HG03196 (cell line): Measurements from ENCODE around the gene COX6B2.
"Not testable (repeated sequence)": the region's sequence is repeated elsewhere in the genome, so short reads cannot be mapped to it uniquely, and the experiment has no call there.

Source experiments
- ATAC-seq: cut with Tn5 transposase; IDR thresholded peaks from one replicate; pipeline ENCODE4 v1.9.1; 2021; ENCODE audit not compliant: unreplicated experiment

Gene COX6B2, protein sequence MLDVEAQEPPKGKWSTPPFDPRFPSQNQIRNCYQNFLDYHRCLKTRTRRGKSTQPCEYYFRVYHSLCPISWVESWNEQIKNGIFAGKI

DNA sequence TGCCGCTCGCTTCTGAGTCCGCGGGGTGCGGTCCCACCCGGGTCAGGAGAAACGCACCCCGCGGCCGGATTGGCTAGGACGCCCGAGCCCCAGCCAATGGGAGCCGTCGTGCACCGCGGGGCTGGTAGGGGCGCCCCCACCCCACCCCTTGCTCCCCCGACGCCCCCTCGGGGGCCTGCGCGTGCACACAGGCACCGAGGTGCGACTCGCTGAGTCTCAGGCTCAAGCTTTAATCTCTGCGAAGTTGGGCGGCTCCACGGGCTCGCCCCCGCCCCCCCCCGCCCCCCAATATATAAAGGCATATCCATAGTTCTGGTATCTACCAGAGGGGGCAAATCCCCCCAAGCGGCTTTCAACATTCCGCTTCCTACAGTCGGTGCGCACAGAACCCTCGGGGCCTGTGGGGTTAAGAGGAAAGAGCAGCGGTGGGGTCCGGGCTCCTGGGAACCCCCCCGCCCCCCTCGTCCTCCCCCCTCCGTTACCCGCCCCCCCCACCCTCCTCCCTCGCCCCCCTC is at the start of gene COX6B2:
COX6B2 (minus strand) TSS at position 22 of the 515 bp plus-strand sequence. CDS start 198 bp downstream, outside the sequence.
- no peak for ATAC-seq

DNA sequence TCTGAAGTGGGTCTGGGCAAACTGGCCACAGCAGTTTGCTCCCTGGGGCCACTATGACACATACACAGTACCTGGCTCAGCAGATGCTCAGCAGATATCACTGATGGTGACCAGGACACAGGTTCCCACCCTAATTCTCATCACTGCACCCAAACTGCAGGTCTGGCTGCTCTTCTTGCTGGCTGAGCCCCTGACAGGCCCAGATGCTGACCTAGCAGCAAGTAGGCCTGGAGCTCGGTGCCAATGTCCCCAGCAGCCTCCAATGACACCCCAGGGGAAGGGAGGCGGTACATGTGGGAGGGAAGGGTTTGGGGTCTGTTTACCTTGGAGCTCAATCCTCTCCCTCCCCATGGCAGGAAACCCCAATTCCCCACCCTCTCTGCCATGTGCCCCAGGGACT is 48.0 kb upstream of the COX6B2 start:
- ATAC-seq, result no peak

DNA sequence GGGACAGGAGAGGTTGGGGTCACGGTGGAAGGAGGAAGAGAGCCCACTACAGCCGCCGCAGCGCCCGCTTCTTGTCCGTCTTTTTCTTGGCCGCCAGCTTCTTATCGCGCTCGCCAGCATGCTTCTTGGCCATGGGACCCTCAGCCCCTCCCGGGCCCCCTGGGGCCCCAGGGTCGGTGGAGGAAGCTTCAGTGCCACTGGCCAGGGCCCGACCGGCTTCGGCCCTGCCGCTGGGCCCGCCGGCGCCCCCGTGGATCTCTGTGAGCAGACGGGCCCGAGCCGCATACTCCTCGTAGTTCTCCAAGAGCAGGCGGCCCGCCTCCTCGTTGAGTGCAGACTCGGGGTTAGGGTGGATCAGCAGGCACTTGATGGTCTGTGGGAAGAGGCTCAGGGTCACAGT is 46.9 kb upstream of the COX6B2 start:
- not testable (repeated sequence) for ATAC-seq

DNA sequence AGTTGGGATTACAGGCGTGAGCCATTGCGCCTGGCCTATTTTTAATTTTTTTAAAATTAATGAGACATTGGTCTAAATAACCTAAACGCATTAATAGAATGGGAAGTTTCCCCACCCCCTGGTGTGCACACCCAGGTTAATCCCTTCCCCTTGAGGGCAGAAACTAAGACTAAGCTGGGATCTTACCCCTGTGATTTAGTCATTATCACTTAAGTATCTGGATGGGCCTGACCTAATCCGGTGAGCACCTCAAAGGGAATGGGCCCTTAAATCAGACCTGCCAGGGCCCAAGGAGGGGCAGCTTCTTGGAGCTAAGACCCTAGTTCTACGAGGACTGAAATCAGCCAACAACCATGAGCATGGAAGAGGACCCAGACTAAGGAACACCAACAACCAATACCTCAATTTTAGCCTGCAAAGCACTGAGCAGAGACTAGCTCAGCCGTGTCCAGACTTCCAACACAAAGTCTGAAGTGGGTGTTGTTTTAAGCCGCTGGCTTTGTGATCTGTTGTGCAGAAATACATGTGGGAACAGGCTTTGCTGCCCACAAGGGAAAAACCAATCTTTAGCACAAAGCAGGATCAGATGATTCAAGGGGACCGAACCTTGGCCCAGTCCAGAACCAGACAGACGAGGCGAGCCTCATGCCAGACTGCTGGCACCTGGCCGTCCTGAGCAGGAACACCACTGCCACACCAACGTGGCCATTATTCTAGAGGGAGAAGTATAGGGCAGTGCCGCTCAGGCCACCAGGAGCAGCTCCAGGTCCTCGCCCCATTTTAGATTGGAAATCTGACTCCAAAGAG is 46.0 kb upstream of the COX6B2 start:
- no peak for ATAC-seq

DNA sequence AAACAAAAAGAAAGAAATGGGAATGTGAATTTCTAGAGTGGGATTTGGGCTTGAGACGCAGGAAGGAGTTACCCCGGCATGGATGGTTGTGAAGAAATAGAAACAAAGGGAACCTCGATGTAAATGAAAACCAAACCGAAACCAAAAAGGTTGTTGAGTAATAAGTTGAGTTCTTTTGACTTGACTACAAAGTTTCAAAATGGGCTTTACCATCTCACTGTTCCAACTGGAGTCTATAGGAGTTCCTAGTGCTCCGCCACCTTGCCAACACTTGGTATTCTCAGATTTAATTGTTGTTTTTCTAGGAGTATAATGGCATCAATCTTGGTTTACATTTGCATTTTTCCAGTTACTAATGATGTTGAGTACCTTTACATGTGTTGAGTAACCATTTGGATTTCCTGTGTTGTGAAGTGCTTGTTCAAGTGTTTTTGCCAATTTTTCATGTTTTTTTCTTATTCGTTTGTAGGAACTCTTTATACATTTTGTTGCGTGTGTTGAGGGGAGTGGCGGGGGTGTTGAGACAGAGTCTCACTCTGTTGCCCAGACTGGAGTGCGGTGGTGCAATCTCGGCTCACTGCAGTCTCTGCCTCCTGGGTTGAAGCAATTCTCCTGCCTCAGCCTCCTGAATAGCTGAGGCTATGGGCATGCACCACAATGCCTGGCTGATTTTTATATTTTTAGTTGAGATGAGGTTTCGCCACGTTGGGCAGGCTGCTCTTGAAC is 43.8 kb upstream of the COX6B2 start:
- no peak for ATAC-seq

DNA sequence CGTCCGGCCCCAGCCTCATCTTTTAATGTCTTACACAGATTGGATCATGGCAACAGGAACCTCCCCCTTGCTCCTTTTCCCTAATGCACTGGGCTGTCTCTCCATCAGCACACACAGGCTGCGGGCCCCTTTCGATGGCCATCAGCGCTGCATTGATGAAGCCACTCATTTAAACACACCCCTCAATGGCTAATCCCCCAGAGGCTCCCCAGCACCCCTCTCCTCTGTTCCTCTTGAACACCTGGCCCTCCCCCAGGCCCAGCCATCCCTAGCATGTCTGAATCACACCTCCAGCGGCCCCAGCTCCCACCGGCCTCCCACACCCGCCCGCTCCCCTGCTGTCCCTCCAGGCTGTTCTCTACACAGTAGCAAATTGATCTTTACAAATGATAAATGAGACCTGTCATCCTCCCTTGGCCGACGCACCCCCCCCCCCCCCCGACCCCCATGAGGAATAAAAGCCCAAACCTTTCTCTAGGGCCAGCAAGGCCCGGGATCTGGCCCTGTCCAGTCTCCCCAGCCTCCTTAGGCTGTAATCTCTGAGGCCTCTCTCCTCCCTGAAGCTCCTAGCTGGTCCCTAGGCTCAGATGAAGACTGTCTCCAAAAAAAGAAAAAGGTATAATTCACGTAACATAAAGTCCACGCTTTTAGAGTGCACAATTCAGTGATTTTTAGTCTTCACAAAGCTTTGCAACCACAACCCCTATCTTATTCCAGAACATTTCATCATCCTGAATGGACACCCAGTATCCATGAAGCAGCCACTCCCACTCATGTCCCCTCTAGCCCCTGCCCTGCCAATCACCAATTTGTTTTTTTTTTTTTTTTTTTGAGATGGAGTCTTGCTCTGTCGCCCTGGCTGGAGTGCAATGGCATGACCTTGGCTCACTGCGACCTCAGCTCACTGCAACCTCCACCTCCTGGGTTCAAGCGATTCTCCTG is 38.6 kb upstream of the COX6B2 start:
- ATAC-seq, result no peak

DNA sequence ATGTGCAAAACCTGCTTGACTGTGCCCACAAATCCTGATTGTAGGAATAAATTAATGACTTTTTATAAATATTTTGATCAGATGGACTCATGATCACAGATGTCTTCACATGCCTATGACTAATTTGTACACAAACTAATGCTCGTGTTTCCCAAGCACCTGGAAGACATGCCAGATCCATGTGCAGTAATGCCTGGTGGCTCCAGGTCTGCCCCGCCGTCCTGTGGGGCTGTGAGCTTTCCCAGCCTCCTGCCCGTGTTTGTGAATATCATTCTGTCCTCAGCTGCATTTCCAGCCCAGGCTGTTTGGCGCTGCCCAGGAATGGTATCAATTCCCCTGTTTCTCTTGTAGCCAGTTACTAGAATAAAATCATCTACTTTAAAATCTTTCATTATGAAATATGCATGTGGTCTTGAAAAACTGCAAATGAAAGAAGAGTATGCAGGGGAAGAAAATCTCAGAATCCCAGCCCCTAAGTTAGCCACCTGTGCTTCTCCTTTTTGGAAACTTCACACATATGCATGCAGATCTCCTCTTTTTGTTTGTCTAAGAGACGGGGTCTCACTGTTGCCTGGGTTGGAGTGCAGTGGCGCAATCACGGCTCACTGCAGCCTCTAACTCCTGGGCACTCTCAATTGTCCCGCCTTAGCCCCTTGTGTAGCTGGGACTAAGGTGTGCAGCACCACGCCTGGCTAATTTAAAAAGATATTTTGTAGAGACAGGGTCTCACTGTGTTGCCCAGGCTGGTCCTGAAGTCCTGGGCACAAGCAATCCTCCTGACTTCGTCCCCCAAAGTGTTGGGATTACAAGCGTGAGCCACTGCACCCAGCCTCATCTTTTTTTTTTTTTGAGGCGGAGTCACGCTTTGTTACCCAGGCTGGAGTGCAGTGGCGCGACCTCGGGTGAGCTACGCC is 37.4 kb upstream of the COX6B2 start:
- no peak for ATAC-seq

DNA sequence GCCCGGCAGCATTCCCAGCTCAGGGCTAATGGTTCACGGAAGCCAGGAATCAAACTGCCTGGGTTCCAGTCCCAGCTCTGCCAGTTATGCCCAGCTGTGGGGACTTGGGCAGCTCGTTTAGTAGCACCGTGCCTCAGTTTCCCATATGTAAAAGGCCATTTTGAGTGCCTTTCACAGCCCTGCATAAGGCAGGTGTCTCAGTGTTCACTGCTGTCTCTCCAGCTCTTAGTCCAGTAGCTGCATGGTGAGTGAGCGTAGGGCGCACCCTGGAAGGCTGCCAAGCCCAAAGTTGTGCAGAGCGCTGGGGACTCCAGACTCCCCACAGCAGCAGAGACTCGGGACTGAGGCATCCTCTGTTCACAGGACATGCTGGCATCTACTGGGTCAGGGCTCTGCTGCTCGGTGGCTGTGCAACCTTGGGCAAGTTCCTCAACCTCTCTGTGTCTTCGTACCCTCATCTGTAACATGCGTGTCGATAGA is 36.7 kb upstream of the COX6B2 start:
- no peak for ATAC-seq

DNA sequence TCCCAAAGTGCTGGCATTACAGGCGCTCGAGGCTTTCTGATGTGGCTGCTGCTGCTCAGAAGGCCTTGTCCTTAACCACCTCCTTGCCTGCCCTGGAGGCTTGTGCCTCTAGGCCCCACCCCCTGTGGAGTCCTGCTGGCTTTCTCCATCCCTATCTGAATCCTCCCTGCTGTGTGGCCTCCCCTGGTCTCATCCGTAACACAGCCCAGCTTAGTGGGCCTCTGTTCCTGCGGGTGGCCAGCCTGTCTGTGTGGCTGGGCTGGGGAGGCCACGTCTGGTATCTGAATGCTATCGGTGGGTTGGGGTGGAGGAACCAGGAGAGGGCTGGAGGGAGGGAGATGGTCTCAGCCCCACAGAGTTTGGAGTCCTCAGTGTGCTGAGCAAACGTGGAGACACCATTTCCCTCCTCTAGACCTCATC is 36.0 kb upstream of the COX6B2 start:
- ATAC-seq, result no peak

DNA sequence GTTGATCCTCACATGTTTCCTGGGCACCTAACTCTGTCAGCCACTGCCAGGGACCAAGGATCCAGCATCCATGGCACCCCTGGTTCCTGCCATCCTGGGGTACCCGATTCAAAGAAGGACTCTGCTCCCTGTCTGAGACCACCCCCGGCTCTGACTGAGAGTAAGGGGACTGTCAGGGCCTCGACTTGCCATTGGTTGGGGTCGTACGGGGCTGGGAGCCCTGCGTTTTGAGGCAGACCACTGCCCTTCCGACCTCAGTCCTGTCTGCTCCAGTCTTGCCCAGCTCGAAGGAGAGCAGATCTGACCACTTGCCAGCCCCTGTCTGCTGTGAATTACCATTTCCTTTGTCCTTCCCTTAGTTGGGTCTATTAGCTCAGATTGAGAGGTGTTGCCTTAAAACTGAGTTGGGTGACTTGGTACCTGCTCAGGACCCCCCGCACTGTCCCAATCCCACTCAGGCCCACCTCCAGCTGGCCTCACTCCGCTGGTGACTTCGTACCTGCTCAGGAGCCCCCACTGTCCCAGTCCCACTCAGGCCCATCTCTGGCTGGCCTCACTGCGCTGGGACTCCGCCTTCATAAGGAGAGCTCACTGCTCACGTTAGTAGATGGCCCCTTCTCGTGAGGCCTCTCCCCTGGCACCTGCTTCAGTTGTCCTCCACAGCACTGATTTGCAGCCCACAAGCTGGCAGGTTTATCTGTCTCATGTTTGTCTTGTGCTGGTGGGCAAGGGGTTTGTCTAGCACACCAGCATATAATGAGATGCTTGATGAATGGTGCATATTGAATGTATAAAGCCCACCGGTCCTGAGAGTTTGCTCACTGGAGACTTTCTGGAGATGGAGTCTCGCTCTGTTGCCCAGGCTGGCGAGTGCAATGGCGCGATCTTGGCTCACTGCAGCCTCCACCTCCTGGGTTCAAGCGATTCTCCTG is 35.1 kb upstream of the COX6B2 start:
- ATAC-seq, result no peak

DNA sequence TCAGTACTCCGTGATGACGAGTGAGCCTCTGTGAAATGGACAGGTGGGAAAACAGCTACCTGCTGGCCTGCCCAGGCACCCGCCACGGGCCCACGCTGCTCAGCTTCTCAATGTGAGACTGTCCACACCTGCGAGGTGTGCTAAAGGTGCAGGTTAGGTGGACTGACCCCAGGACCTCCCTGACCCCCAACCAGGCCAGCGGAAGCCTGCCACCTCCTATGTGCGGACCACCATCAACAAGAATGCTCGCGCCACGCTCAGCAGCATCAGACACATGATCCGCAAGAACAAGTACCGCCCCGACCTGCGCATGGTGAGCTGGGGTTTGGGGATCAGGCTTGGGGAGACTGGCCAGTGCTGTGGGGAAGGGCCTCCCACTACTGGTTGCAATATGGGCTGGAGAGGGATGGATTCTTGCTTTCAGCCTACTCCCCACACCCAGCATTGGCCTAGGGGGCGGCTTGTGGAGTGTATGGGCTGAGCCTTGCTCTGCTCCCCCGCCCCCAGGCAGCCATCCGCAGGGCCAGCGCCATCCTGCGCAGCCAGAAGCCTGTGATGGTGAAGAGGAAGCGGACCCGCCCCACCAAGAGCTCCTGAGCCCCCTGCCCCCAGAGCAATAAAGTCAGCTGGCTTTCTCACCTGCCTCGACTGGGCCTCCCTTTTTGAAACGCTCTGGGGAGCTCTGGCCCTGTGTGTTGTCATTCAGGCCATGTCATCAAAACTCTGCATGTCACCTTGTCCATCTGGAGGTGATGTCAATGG is 33.4 kb upstream of the COX6B2 start:
- ATAC-seq, result no peak

DNA sequence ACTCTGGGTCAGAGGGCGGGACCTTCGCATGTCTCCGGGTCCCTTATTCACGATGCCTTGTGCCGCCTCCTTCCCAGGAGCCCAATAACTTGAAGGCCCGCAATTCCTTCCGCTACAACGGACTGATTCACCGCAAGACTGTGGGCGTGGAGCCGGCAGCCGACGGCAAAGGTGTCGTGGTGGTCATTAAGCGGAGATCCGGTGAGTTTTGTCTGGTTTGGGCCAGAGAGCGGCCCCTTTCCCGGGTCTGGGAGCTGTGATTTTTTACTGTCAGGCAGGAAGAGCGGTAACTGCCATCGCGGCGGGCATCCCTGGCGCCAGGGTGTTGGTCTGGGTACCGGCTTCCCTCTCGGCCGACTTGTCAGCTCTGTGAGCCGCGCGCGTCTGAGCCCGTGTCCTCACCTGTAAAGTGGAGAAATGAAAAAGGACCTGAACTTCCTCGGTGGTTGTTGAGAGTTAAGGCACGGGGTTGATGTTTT is 32.0 kb upstream of the COX6B2 start:
- ATAC-seq, result no peak

DNA sequence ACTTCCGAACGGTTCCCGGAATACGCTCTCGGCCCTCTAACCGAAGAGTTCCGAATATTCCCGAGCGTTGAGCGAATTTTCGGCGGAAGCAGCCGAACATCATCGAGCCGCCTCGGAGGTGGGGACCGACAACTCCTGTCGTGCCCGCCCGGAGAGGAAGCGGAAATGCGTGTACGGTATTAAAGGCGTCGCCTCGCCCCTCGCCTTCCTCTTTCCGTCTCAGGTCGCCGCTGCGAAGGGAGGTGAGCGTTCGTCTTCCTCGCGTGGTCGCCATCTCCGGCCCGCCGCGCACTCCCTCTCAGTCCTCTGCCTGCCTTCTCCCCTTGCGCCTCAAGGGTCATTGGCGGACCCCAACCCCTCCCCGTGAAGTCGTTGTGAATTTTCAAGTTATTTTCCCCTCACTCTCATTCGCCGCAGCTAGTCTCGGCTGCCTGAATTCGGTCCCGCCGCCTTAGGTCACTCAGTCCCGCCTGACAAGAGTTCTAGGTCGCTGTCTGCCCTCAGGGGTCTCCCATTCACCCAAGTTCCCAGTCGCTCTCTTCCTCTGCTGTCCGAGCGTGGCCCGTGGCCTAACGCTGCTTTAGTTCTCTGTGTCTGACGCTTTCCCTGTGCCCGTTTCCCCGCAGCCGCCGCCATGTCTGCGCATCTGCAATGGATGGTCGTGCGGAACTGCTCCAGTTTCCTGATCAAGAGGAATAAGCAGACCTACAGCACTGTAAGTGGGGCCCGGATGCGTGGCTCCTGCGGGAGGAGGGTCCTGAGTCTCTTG is 31.4 kb upstream of the COX6B2 start, which contains the start of gene RPL28:
RPL28 (plus strand) TSS at position 209 of the 769 bp plus-strand sequence; CDS start at position 635, 426 bp downstream.
- peak; percentile 64 for ATAC-seq

DNA sequence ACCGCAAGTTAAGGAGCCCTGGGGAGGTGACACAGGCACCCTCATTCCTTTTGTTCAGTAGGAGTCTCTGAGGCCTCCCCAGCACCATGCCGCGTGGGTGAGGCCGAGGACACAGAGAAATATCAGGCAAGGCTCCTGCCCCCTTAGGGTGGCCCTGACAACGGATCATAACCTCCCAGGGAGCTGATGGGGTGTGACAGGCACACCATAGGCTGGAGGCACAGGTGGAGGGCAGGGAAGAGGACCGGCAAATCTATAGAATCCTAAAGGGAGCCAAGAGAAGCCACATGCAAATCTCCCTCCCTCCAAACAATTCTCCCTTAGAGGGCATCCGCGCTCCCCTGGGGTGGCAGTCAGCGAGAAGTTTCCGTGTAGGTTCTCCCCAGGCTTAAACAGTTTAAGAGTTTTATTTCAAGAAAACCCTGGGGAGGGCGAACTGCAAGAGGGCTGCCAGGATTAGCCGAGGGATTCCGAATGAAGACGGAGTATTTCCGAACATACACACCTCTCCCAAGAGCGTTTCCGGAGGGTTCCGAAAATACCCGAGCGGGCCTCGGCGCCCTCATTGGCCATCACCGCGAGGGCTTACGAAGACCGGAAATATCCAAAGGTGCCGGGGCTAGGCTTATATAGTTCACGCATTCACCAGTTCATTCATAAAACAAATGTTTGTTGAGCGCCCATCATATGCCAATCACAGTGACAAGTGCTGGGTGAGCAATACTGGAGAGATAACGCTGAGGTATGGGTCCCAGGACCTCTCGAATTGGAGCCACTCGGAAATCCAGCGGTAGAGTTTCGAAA is 30.6 kb upstream of the COX6B2 start:
- peak; percentile 49 for ATAC-seq

DNA sequence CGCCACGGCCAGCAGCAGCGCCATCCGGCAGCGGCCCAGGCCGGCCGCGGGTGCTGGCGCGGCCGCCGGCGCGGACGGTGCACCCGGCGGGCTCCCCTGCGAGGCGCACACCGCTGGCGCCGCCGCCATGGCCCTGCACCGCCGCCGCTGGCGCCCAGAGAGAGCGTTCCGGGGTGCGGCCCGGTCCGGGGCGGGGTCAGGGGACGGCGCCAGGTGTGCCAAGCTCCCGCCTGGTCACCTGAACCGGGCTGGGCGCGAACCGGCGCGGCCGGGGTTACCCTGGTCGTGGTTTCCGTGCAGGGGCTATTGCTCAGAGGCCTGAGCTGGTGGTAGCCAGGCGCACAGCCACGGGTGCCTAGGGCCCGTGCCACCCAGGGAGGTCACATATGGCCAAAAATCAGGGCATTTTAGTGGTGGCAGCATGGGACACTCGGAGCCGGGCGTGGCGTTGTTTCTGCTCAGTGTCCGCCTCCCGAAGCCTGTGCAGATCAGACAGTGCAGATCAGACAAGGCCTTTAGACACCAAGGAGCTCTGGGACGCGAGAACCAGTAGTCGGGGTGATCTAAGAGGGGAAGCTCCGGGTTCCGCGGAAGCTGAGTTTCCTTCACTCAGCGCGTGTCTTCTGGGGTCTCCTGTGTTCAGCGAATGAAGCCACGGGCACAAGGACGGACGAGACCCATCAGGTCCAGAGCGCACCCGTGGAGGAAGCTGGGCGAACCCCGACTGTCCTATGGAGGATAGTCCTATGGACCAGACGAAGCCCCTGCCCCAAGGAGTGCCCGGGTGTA is 29.8 kb upstream of the COX6B2 start, which contains the start of gene TMEM238:
TMEM238 (minus strand) TSS at position 162 of the 789 bp plus-strand sequence; CDS start at position 129, 33 bp downstream.
- no peak for ATAC-seq
